Stimulated activated naive CD8-positive, alpha-beta T cell treated with anti-CD3 and anti-CD28 coated beads, Interleukin-15, Interleukin-2, amounts not matched to agents 100 ng/mL and 50 ng/mL, for 24 hours (primary cell): Measurements from ENCODE around the gene BICDL1.

Source experiments
- H3K27ac Mint-ChIP-seq: one replicate; pipeline ENCODE4 v1.8.0; 2021; ENCODE audit warnings: mild to moderate bottlenecking, mixed read lengths
- H3K27me3 Mint-ChIP-seq: one replicate; pipeline ENCODE4 v1.8.0; 2021; ENCODE audit warnings: mixed read lengths
- H3K36me3 Mint-ChIP-seq: one replicate; pipeline ENCODE4 v1.8.0; 2021; ENCODE audit warnings: low read depth, mixed read lengths
- H3K4me1 Mint-ChIP-seq: one replicate; pipeline ENCODE4 v1.8.0; 2021; ENCODE audit warnings: low read depth, mixed read lengths
- H3K4me3 Mint-ChIP-seq: one replicate; pipeline ENCODE4 v1.8.0; 2021; ENCODE audit warnings: mild to moderate bottlenecking, mixed read lengths
- H3K9me3 Mint-ChIP-seq: one replicate; pipeline ENCODE4 v1.8.0; 2021; ENCODE audit warnings: mixed read lengths

The BICDL1 gene

GRCh38 chr12:120121766-120122293 is 132.8 kb downstream of the BICDL1 start:
- Mint-ChIP-seq H3K4me3 (peak overlapping the region; percentile 40), H3K27me3 (no peaks in the 10 kb centered on the region), H3K4me1 (peaks cover 84% of the 10 kb centered on the region), H3K9me3 (no peaks in the 10 kb centered on the region), H3K36me3 (peaks cover 14% of the 10 kb centered on the region), H3K27ac (peak overlapping the region; percentile 46)

GRCh38 chr12:120125029-120125428 is 136.0 kb downstream of the BICDL1 start:
- peak overlapping the region; percentile 31 for H3K27ac Mint-ChIP-seq
- H3K9me3 Mint-ChIP-seq: no peaks in the 10 kb centered on the region
- peaks cover 79% of the 10 kb centered on the region for H3K4me1 Mint-ChIP-seq
- no peaks in the 10 kb centered on the region for H3K27me3 Mint-ChIP-seq
- peaks cover 43% of the 10 kb centered on the region for H3K36me3 Mint-ChIP-seq
- no peak overlapping the region for H3K4me3 Mint-ChIP-seq

- Mint-ChIP-seq H3K27ac (peak overlapping the region; percentile 95), H3K27me3 (no peaks in the 10 kb centered on the region), H3K36me3 (peaks cover 43% of the 10 kb centered on the region), H3K4me3 (no peak overlapping the region), H3K4me1 (peaks cover 69% of the 10 kb centered on the region), H3K9me3 (no peaks in the 10 kb centered on the region)
Measured at GRCh38 chr12:120125792-120126634, 137.0 kb downstream of the BICDL1 start.

GRCh38 chr12:120126635-120127005 is 137.6 kb downstream of the BICDL1 start:
- peaks cover 48% of the 10 kb centered on the region for H3K36me3 Mint-ChIP-seq
- H3K9me3 Mint-ChIP-seq: no peaks in the 10 kb centered on the region
- no peaks in the 10 kb centered on the region for H3K27me3 Mint-ChIP-seq
- peak overlapping the region; percentile 44 for H3K4me3 Mint-ChIP-seq
- H3K27ac Mint-ChIP-seq: peak overlapping the region; percentile 95
- peaks cover 63% of the 10 kb centered on the region for H3K4me1 Mint-ChIP-seq

- Mint-ChIP-seq H3K36me3 (peaks cover 75% of the 10 kb centered on the region), H3K9me3 (no peaks in the 10 kb centered on the region), H3K4me1 (peaks cover 40% of the 10 kb centered on the region), H3K4me3 (no peak overlapping the region), H3K27me3 (no peaks in the 10 kb centered on the region), H3K27ac (peak overlapping the region; percentile 66)
Measured at GRCh38 chr12:120130011-120130410, 141.0 kb downstream of the BICDL1 start.

GRCh38 chr12:120131116-120131515 is 142.1 kb downstream of the BICDL1 start:
- peaks cover 28% of the 10 kb centered on the region for H3K4me1 Mint-ChIP-seq
- H3K27ac Mint-ChIP-seq: no peak overlapping the region
- no peaks in the 10 kb centered on the region for H3K27me3 Mint-ChIP-seq
- H3K9me3 Mint-ChIP-seq: no peaks in the 10 kb centered on the region
- H3K36me3 Mint-ChIP-seq: peaks cover 75% of the 10 kb centered on the region
- no peak overlapping the region for H3K4me3 Mint-ChIP-seq

- Mint-ChIP-seq H3K27ac (peak overlapping the region; percentile 60), H3K27me3 (no peaks in the 10 kb centered on the region), H3K4me3 (no peak overlapping the region), H3K4me1 (peaks cover 17% of the 10 kb centered on the region), H3K36me3 (peaks cover 75% of the 10 kb centered on the region), H3K9me3 (no peaks in the 10 kb centered on the region)
Measured at GRCh38 chr12:120132054-120132836, 143.2 kb downstream of the BICDL1 start.

- Mint-ChIP-seq H3K36me3 (peaks cover 72% of the 10 kb centered on the region), H3K4me1 (peaks cover 10% of the 10 kb centered on the region), H3K27ac (no peak overlapping the region), H3K27me3 (no peaks in the 10 kb centered on the region), H3K9me3 (no peaks in the 10 kb centered on the region), H3K4me3 (no peak overlapping the region)
Measured at GRCh38 chr12:120132863-120133385, 143.9 kb downstream of the BICDL1 start.

- Mint-ChIP-seq H3K36me3 (peaks cover 67% of the 10 kb centered on the region), H3K4me1 (peaks cover 3% of the 10 kb centered on the region), H3K9me3 (no peaks in the 10 kb centered on the region), H3K4me3 (no peak overlapping the region), H3K27ac (no peak overlapping the region), H3K27me3 (no peaks in the 10 kb centered on the region)
Measured at GRCh38 chr12:120134307-120134980, 145.4 kb downstream of the BICDL1 start.

GRCh38 chr12:120136093-120136770 is 147.2 kb downstream of the BICDL1 start:
- Mint-ChIP-seq H3K9me3 (no peaks in the 10 kb centered on the region), H3K27me3 (no peaks in the 10 kb centered on the region), H3K4me3 (no peak overlapping the region), H3K4me1 (no peaks in the 10 kb centered on the region), H3K36me3 (peaks cover 79% of the 10 kb centered on the region), H3K27ac (peak overlapping the region; percentile 58)

- no peak overlapping the region for H3K4me3 Mint-ChIP-seq
- peaks cover 77% of the 10 kb centered on the region for H3K36me3 Mint-ChIP-seq
- no peak overlapping the region for H3K27ac Mint-ChIP-seq
- H3K27me3 Mint-ChIP-seq: no peaks in the 10 kb centered on the region
- H3K9me3 Mint-ChIP-seq: no peaks in the 10 kb centered on the region
- H3K4me1 Mint-ChIP-seq: no peaks in the 10 kb centered on the region
Measured at GRCh38 chr12:120137833-120138232, 148.8 kb downstream of the BICDL1 start.

GRCh38 chr12:120138366-120138765 is 149.3 kb downstream of the BICDL1 start:
- no peak overlapping the region for H3K27ac Mint-ChIP-seq
- no peaks in the 10 kb centered on the region for H3K9me3 Mint-ChIP-seq
- no peaks in the 10 kb centered on the region for H3K4me1 Mint-ChIP-seq
- H3K27me3 Mint-ChIP-seq: no peaks in the 10 kb centered on the region
- H3K4me3 Mint-ChIP-seq: no peak overlapping the region
- peaks cover 76% of the 10 kb centered on the region for H3K36me3 Mint-ChIP-seq

GRCh38 chr12:120139958-120140357 is 150.9 kb downstream of the BICDL1 start:
- no peak overlapping the region for H3K27ac Mint-ChIP-seq
- no peaks in the 10 kb centered on the region for H3K27me3 Mint-ChIP-seq
- H3K9me3 Mint-ChIP-seq: no peaks in the 10 kb centered on the region
- no peak overlapping the region for H3K4me3 Mint-ChIP-seq
- peaks cover 73% of the 10 kb centered on the region for H3K36me3 Mint-ChIP-seq
- H3K4me1 Mint-ChIP-seq: no peaks in the 10 kb centered on the region

GRCh38 chr12:120140603-120141002 is 151.6 kb downstream of the BICDL1 start:
- no peaks in the 10 kb centered on the region for H3K4me1 Mint-ChIP-seq
- peaks cover 75% of the 10 kb centered on the region for H3K36me3 Mint-ChIP-seq
- no peak overlapping the region for H3K4me3 Mint-ChIP-seq
- H3K27me3 Mint-ChIP-seq: no peaks in the 10 kb centered on the region
- H3K9me3 Mint-ChIP-seq: no peaks in the 10 kb centered on the region
- H3K27ac Mint-ChIP-seq: no peak overlapping the region
